Dermis microvascular lymphatic vessel endothelial cell (primary cell): ENCODE data around the gene WDFY1. TPM values are rescaled to one million over a fixed set of nuclear protein-coding genes. Genes with fewer than 3 reads are reported as not detected.
"Not testable (repeated sequence)": the region's sequence is repeated elsewhere in the genome, so short reads cannot be mapped to it uniquely, and the experiment has no call there.

ENCODE experiments used
- DNase-seq, 2 donors: peaks; one replicate each; pipeline versions ENCODE4 v3.0.0 to v3.0.0-alpha.2; 2010; ENCODE audit warnings: low read depth in 2 of 2
- total RNA-seq: library from RNA; depleted of rRNA; stranded (reverse); fragments of >200 nt; gene quantifications from 2 replicates; pipeline ENCODE4 v1.2.1, GENCODE V29; 2014

The WDFY1 gene
- total RNA-seq, 1 donor from 2014 or later = 87.0 TPM

DNA sequence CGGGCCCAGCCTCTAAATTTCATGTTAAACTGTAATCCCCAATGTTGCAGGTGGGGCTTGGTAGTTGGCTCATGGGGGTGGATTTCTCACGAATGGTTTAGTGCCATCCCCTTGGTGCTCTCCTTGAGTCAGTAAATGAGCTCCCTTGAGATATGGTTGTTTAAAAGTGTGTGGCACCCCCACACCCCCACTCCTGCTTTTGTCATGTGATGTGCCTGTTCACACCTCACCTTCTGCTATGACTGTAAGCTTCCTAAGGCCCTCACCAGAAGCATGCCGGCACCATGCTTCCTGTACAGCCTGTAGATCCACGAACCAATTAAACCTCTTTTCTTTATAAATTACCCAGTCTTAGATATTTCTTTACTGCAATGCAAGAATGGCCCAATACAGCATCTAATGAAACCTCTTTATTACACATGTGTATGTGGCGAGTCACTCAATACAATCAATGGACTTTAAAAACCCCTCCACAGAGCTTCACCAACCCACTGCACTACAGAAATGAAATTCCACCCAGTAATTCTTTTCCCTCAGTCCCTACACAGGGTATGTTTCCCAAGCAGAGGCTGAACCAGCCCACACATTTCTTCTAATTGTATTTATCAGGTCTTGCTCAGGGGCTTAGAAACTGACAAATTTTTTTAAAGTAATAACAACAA is 47.3 kb downstream of the WDFY1 start:
- no peak for DNase-seq

DNA sequence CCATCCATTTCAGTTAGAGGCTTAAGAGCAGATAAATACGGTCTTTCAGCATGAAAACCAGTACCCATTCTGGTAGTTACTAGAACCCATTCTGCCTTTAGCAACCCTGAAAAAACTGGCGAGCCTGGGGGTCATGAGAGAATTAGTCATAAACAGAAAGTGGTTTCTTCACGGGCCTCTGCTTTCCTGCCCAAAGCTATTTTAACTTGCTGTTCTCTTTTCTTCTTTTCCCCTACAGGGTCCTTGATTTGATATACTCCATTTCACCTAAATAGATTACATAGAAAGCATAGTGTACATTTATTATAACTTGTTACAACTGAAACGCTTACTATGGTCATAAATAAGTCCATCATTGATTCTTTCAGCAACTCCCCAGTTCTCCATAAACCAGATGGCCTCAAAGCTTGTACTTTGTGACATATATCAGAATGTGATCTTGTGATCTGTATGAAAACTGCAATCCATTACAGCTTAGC is 48.3 kb downstream of the WDFY1 start:
- DNase-seq = no peak

DNA sequence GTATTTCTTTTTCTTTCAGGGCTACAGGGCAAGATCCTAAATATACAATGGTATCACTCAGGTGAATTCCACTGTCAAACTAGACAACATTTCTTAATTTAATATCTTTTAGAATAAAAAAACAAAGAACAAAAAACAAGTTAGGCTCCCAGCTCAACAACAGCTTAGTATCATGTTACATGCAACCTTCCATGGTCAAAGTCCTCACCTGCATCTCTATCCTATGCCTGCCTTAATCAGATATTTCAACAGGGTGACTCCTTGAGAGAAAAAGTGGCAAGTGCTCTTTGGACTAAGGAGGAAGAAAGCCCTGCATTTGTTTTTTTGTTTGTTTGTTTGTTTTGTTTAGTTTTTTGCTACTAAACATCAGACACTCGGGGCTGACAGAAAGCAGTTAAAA is 50.2 kb downstream of the WDFY1 start:
- no peak for DNase-seq

DNA sequence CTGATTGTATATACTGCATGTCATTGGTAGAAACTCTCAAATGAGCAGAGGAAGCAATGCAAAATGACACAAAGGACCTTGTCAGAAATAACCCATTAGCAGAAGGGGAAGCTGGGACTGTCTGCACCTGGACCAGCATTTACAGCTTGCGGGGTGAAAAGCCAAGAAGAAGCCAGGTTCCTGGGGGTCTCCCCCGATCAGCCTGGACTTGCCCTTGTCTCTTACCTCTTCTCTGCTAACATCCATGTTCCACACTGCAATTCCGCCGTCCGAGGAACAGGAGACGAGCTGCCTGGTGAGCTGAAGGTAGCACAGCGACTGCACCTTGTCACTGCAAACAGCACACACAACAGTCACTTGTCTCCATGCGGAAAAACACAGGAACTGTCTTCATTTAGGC is 51.1 kb downstream of the WDFY1 start:
- no peak for DNase-seq

DNA sequence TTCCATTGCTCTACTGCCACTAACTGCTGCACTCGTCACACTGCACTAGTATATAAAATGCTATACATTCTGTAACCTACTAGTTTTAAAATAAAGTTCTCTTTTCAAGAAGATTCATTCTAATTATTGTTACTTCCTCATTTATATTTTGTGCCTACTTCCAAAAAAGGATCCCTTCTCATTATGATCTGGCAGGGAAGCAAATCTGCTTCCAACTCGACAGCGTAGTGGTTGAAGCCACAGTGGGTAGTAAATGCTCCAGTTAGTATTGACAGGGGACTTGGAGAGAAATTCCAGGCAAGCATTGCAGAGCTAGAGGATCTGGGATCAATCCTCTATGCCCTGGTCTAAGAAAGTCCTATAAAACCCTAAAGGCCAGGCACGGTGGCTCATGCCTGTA is 54.4 kb downstream of the WDFY1 start:
- DNase-seq = no peak

DNA sequence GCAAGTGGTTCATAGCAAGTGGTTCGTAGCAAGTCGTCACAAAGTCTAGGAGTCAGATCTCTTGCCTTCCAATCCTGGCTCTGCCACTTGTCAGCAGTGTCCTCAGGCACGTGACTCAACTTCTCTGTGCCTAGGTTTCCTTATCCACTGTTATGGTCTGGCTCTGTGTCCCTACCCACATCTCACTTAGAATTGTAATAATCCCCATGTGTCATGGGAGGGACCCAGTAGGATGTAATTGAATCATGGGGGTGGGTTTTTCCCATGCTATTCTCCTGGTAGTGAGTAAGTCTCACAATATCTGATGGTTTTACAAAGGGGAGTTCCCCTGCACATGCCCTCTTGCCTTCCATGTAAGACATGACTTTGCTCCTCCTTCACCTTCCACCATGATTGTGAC is 55.9 kb downstream of the WDFY1 start:
- DNase-seq = no peak

DNA sequence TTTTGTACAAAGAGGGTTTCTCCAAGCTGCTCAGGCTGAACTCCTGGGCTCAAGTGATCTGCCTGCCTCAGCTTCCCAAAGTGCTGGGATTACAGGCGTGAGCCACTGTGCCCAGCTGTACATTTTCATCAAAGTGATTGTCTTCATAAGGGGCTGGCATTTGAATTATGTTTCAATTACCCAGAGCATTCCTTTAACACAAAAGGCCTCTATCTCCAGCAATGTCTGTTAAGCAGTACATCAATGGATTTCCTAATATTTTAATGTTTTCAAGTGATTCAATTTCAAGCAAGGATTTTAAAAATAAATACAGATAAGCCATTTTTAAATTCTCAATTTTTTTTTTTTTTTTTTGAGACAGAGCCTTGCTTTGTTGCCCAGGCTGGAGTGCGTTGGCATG is 56.9 kb downstream of the WDFY1 start:
- DNase-seq = no peak

DNA sequence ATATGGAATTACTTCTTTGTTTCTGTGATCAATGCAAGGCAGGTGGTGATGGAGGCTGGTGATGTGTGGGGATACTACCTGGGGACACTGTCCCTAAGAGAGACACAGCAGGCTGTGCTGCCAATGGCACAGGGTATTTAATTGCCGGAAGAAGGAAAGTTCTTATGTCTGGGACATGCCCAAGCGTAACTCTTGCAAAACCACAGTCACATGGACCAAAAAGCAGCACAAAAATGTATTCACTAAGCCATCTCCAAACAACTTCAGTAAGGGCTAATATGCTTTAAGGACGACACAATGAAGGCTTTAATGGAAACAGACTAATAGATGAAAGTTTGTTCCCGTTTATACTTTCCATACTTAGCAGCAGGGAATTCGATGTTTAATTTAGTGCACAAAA is 58.0 kb downstream of the WDFY1 start:
- DNase-seq = no peak

DNA sequence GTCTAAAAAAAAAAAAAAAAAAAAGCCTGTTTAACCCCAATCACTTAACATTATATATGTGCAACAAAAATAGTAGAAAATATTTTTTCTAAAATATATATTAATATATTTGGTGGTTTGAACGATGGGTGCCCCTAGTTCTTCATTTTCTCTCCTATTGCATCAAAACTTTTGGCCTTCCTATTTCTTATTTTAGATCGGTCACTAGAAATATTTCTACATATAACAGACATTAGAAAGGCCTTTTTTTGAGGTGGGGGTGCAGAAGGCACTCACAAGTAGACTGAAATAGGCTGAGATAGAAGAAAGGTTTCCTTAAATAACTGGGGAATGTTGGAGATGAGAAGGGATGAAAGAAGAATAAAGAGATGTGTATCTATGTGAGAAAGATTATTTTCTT is 58.4 kb downstream of the WDFY1 start:
- no peak for DNase-seq

DNA sequence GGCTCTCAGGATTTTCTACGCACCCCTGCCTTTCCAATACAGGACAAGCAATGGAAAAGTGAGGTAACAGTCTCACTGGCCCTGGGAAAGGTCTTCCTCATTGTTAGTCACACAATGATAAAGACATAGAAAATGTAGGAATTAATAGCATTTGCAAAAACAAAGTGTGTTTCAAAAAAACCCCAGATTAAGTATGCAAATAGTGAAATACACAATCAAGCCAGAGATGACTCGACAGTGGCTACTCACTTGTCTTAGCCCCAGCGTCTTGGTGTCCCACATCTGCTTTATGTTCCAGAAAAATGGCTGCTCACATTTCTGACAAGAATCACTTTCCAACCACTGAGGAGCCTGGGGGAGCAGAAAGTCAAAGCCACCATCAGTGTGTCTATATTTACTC is 60.7 kb downstream of the WDFY1 start:
- DNase-seq = no peak

DNA sequence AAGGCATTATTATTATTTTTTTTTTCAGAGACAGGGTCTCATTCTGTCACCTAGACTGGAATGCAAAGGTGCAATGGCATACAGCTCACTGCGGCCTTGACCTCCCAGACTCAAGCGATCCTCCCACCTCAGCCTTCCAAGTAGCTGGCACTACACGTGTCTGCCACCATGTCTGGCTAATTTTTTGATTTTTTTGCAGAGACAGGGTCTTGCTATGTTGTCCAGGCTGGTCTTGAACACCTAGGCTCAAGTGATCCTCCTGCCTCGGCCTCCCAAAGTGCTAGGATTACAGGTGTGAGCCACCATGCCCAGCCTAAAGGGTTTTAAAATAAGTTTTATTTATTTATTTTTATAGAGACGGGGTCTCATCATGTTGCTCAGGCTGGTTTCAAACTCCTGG is 62.4 kb downstream of the WDFY1 start:
- DNase-seq = no peak

DNA sequence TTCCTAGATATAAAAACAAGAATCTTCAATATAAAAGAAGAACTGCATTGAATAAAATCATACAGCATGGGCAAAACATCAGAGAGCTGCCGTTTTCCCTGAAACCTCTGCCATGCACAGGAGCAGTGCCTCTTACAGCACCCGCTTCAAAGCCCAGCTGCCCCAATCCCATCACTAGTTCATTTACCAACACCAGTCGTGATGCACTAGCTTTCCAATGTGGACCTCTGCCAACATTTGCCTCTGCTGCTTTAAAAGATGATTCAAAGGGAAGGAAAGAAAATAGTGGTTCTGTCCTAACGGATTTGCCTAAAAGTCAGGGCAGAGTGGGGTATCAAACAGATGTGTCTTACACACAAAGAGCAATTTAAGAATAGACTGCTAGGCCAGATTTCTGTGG is 64.3 kb downstream of the WDFY1 start:
- DNase-seq = no peak

DNA sequence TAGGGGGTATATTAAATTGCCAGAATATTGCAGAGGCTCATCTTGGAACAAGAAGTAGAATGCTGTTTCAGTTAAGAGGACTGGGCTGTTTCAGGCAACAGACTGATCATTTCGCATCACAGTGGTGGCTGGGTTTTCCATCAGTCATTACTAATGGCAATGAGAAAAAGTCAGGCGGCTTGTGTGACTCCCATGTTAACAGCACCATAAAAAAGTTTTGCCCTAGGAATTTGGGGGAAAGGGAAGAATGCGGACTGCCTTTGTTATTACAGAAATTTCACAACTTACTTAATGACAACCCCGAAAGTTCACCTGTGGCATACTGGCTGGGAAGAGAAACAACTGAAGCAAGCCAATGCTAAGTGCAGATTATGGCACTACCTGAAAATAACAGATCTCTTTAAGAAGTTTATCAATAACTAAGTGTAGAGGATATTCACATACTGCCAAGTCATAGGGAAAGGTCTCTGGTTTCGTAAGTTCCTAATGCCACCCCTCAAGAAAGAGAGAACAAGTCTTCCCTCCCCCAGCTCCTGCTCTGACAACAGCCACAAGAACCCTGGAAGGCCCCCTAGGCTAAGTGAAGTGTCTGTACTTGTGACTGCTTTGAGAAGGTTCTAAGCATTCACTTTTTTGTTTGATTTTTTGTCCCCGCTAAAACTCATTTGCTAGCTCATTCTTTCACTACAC is 67.3 kb downstream of the WDFY1 start:
- no peak for DNase-seq

DNA sequence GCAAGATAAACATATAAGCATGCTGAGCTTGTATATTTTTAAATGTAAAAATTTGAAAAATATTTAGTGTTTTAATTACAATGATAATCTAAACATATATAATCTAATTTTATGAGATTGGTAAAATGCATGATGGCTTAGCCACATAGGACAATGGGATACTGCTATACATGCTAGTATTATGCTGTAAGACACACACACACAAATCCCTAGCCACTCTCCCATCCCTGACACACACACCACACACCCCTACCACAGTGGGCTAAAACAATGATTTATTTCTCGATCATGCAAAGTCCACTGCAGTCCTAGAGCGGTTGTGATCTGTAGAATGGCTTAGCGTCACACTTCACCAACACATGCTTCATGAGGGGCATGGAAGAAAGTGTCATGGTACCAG is 71.5 kb downstream of the WDFY1 start:
- DNase-seq = no peak

DNA sequence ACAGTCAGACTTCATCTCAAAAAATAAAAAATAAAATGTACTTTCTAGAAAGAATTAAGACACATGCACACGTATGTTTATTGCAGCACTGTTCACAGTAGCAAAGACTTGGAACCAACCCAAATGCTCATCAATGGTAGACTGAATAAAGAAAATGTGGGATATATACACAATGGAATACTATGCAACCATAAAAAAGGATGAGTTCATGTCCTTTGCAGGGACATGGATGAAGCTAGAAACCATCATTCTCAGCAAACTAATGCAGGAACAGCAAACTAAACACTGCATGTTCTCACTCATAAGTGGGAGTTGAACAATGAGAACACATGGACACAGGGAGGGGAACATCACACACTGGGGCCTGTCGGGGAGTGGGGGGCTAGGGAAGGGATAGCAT is 72.4 kb downstream of the WDFY1 start:
- DNase-seq = not testable (repeated sequence)

DNA sequence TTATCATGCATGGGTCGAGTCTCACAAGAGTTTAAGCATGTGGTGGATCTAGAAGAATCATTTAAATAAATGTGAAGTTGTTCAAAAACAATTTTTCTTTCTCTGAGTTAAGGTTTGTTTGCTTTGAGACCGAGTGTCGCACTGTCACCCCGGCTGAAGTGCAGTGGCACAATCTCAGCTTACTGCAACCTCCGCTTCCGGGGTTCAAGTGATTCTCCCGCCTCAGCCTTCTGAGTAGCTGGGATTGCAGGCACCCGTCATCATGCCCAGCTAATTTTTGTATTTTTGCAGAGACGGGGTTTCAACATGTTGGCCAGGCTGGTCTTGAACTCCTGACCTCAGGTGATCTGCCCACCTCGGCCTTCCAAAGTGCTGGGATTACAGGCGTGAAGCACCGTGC is 73.5 kb downstream of the WDFY1 start:
- DNase-seq = not testable (repeated sequence)

DNA sequence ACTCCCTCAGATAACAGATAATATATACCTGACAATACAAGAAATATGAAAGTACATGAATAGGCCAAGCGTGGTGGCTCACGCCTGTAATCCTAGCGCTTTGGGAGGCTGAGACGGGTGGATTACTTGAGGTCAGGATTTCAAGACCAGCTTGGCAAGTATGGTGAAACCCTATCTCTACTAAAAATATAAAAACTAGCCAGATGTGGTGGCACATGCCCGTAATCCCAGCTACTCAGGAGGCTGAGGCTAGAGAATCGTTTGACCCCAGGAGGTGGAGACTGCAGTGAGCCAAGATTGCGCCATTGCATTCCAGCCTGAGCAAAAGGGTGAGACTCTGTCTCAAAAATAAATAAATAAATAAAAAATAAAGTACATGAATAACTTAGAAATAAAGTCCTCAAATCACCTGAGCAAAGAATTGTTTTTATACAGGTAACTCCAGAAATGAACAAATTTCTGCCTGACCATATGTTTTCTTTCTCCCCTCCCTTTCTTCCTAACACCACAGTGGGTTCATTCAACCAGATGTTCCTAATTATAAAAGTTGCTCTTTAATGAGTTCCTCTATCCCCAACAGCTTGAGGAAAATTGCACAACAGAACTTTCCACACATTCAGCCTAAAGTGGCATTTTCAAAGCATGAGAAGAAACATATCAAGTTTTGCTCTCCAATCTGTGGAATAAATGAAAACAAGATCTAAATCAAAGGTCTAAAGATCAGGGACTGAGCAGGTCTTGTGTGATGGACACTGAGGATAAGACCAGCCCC is 74.1 kb downstream of the WDFY1 start:
- no peak for DNase-seq

DNA sequence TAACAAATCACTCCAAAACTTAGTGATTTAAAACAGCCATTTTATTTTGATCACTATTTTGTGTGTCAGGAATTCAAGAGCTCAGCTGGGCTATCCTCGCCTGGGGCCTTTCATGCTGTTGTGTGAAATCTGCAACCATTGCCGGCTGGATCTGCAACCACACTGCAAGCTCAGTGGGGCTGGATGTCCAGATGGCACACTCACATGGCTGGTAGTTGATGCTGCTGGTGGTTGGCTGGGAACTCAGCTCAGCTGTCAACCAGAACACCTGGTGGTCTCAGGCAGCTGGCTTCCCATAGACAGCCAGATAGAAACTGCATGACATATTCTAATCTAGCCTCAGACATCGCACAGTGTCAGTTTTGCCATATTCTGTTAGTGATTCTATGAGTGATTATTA is 77.1 kb downstream of the WDFY1 start:
- DNase-seq = no peak

DNA sequence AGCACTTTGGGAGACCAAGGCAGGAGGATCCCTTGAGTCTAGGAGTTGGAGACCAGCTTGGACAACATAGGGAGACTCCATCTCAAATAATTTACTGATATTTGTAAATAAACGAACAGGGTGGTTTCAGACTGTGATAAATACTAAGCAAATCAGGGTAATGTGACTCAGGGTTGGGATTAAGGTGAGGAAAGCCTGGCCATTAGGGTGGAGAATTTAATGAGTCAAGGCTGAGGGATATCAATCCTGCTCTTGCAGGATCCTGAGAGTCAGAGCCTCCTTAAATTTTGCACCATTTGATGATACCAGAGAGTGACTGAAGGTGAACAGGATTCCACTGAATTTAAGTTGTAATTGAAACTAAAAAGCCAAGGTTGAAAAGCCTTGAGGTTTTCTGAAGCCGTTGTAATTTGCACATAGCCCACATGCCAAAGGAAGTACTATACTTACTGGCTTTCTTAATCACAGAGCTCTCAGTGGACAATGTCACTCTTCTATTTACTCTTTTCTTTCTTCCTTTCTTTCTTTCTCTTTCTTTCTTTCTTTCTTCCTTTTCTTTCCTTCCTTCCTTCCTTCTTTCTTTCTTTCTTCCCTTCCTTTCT is 79.1 kb downstream of the WDFY1 start:
- DNase-seq = no peak

DNA sequence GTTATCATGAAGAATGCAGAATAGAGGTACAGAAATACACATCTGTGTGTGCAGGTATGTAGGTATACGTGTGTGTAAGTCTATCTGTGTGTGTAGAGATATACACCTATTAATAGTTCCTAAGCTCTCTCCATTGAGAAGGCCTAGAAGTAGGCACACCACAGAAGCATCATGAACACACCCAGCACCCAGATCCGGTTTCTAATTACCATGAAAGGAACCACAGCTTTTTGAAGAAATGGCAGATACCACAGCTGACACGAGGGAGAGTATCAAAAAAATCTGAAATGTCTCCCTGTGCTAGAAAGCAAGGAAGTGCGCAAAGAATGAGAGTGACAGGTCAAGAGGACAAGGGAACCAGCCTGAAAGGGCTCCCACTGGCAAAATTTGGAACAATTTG is 80.0 kb downstream of the WDFY1 start:
- DNase-seq = no peak

DNA sequence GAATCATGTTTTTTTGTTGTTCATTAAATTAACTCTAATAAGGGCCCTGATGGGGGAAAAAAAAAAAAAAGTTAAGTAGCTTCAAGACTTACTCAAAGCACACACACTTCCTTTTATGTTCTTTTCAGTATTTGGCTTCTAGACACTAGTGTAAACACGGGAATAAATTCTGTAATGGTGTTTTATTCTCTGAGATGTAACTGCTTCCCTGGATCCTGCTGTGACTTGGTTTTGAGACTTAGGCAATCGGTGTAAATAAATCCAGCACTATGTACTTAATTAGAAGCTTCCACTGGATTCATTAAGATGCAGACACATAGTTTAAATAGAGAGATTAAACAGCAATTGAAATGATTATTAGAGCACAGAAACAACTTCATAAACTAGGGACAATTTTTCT is 81.6 kb downstream of the WDFY1 start:
- no peak for DNase-seq
